BJ (cell line): ENCODE results near the gene IFITM2. TPM values are rescaled to one million over a fixed set of nuclear protein-coding genes. Genes with fewer than 3 reads are reported as not detected.
"Not testable (repeated sequence)": the region's sequence is repeated elsewhere in the genome, so short reads cannot be mapped to it uniquely, and the experiment has no call there.

Source experiments
- CTCF ChIA-PET: fragments of 350-600 bp; formaldehyde crosslinking; extraction: SDS; loops from one replicate; lab custom pipeline; 2021; ENCODE audit warnings: antibody characterized with exemption, inconsistent platforms; lab: Yijun Ruan, JAX
- POLR2A ChIA-PET: fragments of 300-600 bp; sonication (Branson Sonifier 250); formaldehyde crosslinking; extraction: SDS; loops from one replicate; lab custom pipeline; 2021; ENCODE audit warnings: antibody characterized with exemption; lab: Charles Lee
- DNase-seq: peaks from one replicate; pipeline ENCODE4 v3.0.0-alpha.2; 2011; ENCODE audit warnings: low read depth
- H3K27me3 ChIP-seq: 2 replicates; pipeline ENCODE4 v1.6.0; 2011; ENCODE audit warnings: low read length; ENCODE audit not compliant: control insufficient read depth, insufficient read depth
- H3K36me3 ChIP-seq: 2 replicates; pipeline ENCODE4 v1.5.1; 2011; ENCODE audit warnings: low read length; ENCODE audit not compliant: control insufficient read depth, insufficient read depth
- H3K4me3 ChIP-seq: 2 replicates; pipeline ENCODE4 v1.5.1; 2011; ENCODE audit warnings: low read depth, mild to moderate bottlenecking, control low read depth, low read length
- polyA plus RNA-seq: library from polyadenylated mRNA; depleted of rRNA; stranded (reverse); fragments of >200 nt; gene quantifications from 2 replicates; pipeline ENCODE4 v1.2.3, GENCODE V29; 2011
- TF ChIP-seq, protein P1 (sequence below): IDR thresholded peaks from 2 replicates; pipeline ENCODE4 v1.5.1; 2011; ENCODE audit warnings: low read depth, mild to moderate bottlenecking, control low read depth, inconsistent platforms, low read length, moderate library complexity; ENCODE audit not compliant: insufficient read depth

The IFITM2 gene
- polyA plus RNA-seq, 1 experiment, result 813 TPM

DNA sequence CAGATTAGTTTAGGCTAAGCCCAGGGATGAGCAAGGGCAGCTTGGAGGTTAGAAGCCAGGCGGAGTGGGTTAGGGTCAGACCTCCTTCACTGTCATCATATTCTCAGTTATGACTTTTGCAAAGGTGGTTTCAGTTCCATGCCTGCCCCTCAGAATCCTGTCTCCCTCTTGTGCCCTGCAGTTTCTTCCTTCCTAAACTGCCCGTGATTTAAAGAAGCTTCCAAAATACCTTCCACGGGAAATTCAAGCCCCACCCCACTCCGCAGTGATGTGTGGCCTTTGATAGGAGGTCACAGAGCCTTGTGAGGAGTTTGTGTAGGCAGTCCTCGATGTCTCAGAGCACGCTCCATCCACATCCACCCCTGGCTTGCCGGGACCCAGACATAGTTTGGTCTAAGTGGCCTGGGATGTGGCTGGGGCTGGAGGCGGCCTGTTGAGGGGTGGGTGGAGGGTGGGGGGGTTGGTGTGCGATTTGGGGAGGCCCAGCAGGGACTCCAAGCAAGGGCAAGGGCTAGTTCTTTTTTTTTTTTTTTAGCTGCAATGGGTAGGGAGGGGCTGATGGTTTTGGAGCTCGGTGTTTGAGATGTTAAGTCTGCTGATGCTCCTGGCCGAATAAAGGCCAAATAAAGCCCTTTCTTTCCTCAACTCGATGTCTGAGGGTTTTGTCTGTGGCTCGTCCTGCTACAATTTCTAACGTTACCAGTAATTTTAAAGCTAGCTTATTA lies 4.6 kb downstream of the IFITM2 start:
- TF ChIP-seq, protein P1, sequence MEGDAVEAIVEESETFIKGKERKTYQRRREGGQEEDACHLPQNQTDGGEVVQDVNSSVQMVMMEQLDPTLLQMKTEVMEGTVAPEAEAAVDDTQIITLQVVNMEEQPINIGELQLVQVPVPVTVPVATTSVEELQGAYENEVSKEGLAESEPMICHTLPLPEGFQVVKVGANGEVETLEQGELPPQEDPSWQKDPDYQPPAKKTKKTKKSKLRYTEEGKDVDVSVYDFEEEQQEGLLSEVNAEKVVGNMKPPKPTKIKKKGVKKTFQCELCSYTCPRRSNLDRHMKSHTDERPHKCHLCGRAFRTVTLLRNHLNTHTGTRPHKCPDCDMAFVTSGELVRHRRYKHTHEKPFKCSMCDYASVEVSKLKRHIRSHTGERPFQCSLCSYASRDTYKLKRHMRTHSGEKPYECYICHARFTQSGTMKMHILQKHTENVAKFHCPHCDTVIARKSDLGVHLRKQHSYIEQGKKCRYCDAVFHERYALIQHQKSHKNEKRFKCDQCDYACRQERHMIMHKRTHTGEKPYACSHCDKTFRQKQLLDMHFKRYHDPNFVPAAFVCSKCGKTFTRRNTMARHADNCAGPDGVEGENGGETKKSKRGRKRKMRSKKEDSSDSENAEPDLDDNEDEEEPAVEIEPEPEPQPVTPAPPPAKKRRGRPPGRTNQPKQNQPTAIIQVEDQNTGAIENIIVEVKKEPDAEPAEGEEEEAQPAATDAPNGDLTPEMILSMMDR, result no peak
- no peak for DNase-seq
- H3K36me3 ChIP-seq, result no peaks in the 10 kb centered on the region; the same call in 1 of the 2 replicates
- ChIA-PET POLR2A (interaction anchor here (0.6 kb wide), 3 partner anchors 43 to 533 kb away, joined by 5 to 12 read pairs (median 8); no protein-coding TSS in a partner anchor), CTCF (interaction anchor here (1.4 to 2.1 kb wide), 2 partner anchors 7 to 43 kb away, joined by 4 to 7 read pairs; no protein-coding TSS in a partner anchor)
- no peaks in the 10 kb centered on the region for H3K27me3 ChIP-seq
- no peak overlapping the region for H3K4me3 ChIP-seq

DNA sequence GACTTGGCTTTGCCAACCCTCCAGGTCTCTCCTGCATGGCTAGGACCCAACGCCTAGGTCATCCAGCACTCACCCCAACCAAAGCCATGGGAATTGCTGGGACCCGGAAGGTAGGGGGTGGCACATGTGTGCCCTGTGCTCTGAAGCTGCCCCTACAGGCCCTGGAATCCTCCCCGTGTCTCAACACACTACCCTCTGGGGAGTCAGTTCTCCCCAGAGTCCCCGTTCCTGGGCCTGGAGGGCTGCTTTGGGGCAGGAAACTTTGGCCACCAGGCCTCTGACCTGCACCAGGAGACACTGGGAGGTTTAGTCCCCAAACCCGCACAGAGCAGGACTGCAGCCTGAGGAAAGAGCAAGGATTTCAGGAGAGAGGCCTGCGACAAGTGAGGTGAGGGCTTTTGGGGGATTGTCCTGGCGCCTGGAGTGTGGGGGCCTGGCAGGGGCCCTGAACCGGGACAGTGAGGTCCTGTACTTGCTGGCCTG lies 5.7 kb downstream of the IFITM2 start:
- POLR2A ChIA-PET, result no interaction called here
- TF ChIP-seq, protein P1, result no peak
- no peaks in the 10 kb centered on the region; the same call in 1 of the 2 replicates for H3K36me3 ChIP-seq
- H3K4me3 ChIP-seq, result no peak overlapping the region; the same call in 1 of the 2 replicates
- H3K27me3 ChIP-seq, result no peaks in the 10 kb centered on the region
- no peak for DNase-seq
- CTCF ChIA-PET, result interaction anchor here (1.4 to 2.1 kb wide), 2 partner anchors 8 to 42 kb away, joined by 4 to 7 read pairs; no protein-coding TSS in a partner anchor

DNA sequence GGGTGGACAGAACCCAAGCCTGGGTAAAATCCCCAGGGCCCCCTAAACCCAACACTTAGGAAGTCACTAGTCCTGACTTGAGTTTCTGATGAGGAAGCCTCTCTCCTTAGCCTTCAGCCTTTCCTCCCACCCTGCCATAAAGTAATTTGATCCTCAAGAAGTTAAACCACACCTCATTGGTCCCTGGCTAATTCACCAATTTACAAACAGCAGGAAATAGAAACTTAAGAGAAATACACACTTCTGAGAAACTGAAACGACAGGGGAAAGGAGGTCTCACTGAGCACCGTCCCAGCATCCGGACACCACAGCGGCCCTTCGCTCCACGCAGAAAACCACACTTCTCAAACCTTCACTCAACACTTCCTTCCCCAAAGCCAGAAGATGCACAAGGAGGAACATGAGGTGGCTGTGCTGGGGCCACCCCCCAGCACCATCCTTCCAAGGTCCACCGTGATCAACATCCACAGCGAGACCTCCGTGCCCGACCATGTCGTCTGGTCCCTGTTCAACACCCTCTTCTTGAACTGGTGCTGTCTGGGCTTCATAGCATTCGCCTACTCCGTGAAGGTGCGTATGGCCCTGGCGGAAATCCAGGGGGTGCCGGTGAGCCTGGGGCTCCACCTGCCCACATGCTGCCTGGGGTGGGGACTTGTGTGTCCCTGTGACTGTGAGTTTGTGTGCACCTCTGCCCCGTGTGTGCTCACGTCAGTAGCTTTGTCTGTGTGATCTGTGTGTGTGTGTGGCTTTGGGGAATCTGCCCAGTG lies 6.4 kb downstream of the IFITM2 start, which contains the start of gene IFITM1:
Gene IFITM1, plus strand, starts transcription at position 254 of the 767 bp plus-strand sequence. Its CDS starts 131 bp downstream, at position 385.
- no peaks in the 10 kb centered on the region for H3K27me3 ChIP-seq
- no peaks in the 10 kb centered on the region; the same call in 1 of the 2 replicates for H3K36me3 ChIP-seq
- peak; percentile 79 for DNase-seq
- peak within 1 kb of the TSS; percentile 47 for H3K4me3 ChIP-seq
- ChIA-PET CTCF (interaction anchor here (1.4 kb wide), 1 partner anchor 9 kb away, joined by 4 read pairs; no protein-coding TSS in a partner anchor), POLR2A (no interaction called here)
- TF ChIP-seq, protein P1, result no peak

DNA sequence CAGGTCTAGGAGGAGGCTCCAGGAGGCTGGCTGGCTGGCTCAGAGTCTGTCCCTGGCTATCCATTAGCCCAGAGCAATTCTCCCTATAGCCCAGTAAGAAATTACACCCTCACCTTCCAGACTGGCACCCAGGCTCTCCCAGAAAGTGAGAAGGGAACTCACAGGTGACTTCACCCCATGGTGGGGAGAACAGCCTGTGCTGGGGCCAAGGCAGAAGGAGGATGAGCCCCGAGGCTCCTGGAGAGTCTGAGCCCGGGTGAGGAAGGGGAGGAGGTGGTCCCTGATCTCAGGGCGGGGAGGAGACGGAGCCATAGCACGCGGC lies 6.9 kb downstream of the IFITM2 start:
- POLR2A ChIA-PET, H3K36me3 ChIP-seq, CTCF ChIA-PET, DNase-seq, H3K27me3 ChIP-seq: not testable (repeated sequence)
- H3K4me3 ChIP-seq, result peak overlapping the region; percentile 47

DNA sequence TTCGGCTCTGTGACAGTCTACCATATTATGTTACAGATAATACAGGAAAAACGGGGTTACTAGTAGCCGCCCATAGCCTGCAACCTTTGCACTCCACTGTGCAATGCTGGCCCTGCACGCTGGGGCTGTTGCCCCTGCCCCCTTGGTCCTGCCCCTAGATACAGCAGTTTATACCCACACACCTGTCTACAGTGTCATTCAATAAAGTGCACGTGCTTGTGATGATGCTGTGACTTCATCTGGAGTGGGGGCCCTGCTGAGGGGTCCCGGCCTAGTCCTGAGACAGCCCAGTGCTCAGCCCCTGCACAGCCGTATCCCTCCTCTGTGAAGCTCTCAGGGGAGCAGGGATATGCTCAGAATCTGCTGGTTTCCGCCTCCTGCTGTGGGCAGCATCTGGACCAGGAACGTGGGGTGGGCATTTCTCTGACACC lies 7.5 kb downstream of the IFITM2 start:
- DNase-seq, result no peak
- TF ChIP-seq, protein P1, result no peak
- ChIA-PET CTCF (interaction anchor here (0.9 to 2.2 kb wide), 3 partner anchors 10 to 82 kb away, joined by 3 to 12 read pairs (median 3); no protein-coding TSS in a partner anchor), POLR2A (no interaction called here)
- Histone ChIP-seq H3K27me3 (no peaks in the 10 kb centered on the region), H3K4me3 (peak overlapping the region; percentile 47), H3K36me3 (0 out of 2 replicates have a peak, but pooled peaks cover 2% of the 10 kb centered on the region)
